IPS DF 19.7 (cell line): ENCODE measurements around the gene PDPR.
"Not testable (repeated sequence)": the region's sequence is repeated elsewhere in the genome, so short reads cannot be mapped to it uniquely, and the experiment has no call there.

ENCODE experiments used
- DNase-seq: peaks from one replicate; pipeline ENCODE4 v3.0.0-alpha.2; 2013; ENCODE audit warnings: low read depth, low spot score

The PDPR gene

GRCh38 chr16:70113982-70114826 lies at the start of gene PDPR:
Gene PDPR, plus strand, starts transcription at chr16:70114332. Its CDS starts 6,161 bp downstream, at chr16:70120493.
- DNase-seq: peak; percentile 28

DNA sequence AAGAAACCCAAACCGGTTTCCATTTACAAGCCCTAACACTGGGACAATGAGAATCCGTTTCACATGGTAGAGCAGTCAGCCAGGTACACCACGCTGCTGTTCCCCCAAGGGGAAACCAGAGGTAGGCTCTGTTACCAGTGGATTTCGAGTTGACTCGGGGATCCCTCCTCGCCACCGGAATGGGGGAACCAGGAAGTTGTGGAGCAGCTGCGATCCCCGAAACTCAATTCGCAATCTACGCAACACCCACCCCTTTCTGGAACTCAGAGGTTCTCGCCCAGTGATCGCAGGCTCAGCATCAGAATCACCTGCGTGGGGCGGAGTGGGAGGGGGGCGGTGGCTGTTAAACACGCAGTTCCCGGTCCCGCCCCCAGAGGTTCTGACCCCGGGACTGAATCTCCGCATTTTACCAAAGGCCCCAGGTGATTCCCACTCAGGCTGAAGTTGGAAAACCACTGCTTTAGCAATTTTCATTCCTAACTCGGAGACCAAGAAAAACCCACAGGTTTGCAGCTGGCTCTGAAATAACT lies 49.2 kb upstream of the PDPR start:
- DNase-seq: not testable (repeated sequence)

GRCh38 chr16:70065376-70065745 lies 48.8 kb upstream of the PDPR start:
- not testable (repeated sequence) for DNase-seq

DNA sequence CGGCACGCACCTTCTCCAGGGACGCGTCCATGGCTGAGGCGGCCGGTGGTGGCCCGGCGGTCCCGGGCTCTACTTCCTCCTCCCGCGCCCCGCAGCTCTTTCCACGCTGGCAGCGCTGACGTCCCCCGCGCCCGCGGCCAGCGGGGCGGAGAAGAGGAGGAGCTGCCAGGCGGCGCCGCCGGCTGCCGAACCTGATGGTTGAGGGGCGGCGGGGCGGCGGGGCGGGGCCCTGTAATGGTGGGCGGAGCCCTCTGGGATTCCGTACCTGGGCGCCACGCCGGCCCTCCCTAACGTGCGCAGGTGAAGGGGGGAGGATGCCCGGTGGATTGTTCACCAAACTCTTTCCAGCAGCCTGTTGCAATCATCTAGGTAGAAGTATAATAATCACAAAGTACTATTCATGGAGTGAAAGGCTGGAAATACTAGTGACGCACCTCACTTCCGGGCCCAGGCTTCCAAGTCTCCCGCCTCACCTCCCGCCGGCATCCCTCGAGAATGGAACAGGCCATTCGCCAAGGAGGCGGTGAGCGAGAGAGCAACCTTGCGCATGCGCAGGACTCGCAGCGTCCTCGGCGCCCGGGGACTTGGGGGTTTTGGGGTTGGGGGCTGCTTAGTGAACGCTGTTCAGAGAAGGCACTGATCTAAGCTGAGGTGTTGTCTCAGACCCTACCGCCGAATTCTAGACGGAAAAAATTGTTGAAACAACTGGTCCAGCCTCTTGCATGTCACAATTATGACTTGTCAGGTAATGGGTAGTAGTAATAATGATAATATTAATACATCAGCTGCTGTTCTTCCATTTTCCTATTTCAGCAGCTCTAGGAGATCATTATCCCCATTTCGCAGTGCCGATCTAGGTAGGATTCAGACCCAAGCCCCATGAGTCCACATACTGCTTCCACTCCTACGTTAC lies 48.1 kb upstream of the PDPR start:
- DNase-seq: not testable (repeated sequence)

GRCh38 chr16:70066751-70067150 lies 47.4 kb upstream of the PDPR start:
- not testable (repeated sequence) for DNase-seq

DNA sequence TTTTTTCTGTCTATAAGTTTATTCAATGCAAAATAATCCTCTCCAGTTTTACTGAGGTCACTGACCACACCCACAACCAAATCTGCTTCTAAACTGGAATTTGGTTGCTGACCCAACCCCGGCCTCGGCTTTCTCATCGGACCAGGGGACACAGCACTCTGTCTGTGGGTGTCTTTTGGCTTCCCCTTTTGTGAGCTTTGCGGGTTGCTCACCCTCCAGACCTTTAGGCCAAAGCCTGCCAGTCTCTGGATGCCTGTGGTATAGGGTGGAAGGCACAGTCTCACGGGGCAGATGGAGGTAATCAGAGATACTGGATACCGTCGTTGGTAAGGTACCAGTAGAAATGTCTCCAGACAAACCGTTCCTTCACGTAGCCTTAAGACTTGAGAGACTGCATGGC lies 35.1 kb upstream of the PDPR start:
- not testable (repeated sequence) for DNase-seq

DNA sequence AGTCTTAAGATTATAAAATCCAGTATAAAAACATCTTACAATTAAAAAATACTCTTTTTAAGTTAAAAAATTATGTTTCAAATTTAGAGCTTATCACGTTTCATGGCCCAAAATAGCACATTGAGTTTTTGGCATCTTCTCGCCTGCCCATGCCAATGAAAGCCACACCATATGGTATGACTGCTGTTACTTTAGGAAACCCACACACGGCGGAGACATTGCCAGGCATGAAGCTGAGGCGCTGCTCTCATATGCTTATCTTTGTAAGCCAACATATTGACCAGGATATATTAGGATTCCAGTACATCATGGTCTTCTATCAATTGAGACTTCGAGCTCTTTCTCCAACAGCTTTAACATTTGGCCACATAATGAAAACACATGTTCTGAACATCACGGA lies 32.9 kb upstream of the PDPR start:
- not testable (repeated sequence) for DNase-seq

DNA sequence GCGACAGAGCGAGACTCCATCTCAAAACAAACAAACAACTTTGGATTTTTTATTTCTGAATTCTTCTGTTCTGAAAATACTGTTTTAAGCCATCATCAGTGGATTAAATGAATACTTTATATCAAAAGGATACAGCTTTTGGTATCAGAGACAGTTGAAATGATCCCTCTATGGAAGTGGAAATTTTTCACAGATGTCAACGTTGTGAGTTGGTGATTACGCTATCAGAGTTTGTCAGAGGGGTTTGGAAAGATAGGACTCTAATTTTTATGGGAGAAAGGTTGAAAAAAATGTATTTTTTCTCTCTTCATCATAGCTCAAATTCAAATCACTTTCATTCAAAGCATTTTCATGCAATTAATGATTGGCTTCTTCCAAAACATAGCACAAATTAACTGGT lies 30.2 kb upstream of the PDPR start:
- DNase-seq: not testable (repeated sequence)

- DNase-seq: not testable (repeated sequence)
Observed at GRCh38 chr16:70088160-70088559, 26.0 kb upstream of the PDPR start.

- DNase-seq: not testable (repeated sequence)
Observed at GRCh38 chr16:70088877-70089276, 25.3 kb upstream of the PDPR start.

DNA sequence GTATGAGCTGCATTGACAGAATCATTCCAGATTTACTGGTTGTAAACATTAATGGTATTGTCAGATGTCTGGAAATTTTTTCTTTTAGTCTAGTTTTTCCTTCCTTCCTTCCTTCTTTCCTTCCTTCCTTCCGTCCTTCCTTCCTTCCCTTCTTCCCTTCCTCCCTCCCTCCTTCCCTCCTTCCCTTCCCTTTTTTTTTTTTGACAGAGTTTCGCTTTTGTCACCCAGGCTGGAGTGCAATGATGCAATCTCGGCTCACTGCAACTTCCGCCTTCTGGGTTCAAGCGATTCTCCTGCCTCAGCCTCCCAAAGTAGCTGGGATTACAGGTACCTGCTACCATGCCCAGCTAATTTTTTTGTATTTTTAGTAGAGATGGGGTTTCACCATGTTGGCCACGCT lies 24.8 kb upstream of the PDPR start:
- DNase-seq: not testable (repeated sequence)

- not testable (repeated sequence) for DNase-seq
Observed at GRCh38 chr16:70091104-70091503, 23.0 kb upstream of the PDPR start.

GRCh38 chr16:70094096-70094495 lies 20.0 kb upstream of the PDPR start:
- DNase-seq: not testable (repeated sequence)

GRCh38 chr16:70109583-70110279 lies 4.4 kb upstream of the PDPR start:
- not testable (repeated sequence) for DNase-seq

GRCh38 chr16:70112162-70112561 lies 2.0 kb upstream of the PDPR start:
- DNase-seq: not testable (repeated sequence)

- not testable (repeated sequence) for DNase-seq
Observed at GRCh38 chr16:70113599-70113981, 542 bp upstream of the PDPR start.

- not testable (repeated sequence) for DNase-seq
Observed at GRCh38 chr16:70118354-70118753, 4.2 kb downstream of the PDPR start.

DNA sequence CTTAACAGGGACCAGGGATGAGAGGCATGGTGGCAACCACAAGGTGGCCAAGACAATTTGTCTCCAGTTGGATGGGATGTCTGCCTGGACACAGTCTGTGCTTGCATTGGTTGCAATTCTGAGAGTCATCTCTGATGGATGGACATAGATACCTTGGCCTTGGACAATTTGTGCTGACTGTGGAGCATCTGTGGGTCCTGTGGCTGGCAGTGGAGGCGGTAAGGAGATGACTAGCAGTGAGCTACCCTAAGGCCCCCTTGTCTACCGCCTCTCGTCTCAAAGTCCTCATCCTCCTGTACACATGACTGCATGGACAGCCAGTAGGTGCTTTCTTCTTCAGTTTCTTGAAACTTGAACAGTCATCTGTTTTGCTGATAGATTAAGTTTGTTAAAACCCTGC lies 4.6 kb downstream of the PDPR start:
- not testable (repeated sequence) for DNase-seq

GRCh38 chr16:70120398-70120797 lies 6.3 kb downstream of the PDPR start:
- DNase-seq: not testable (repeated sequence)

GRCh38 chr16:70123822-70124221 lies 9.7 kb downstream of the PDPR start:
- DNase-seq: not testable (repeated sequence)

- not testable (repeated sequence) for DNase-seq
Observed at GRCh38 chr16:70126226-70126625, 12.1 kb downstream of the PDPR start.
